Tibial nerve (tissue), 4 donors: ENCODE measurements around the gene CYGB. TPM values are rescaled to one million over a fixed set of nuclear protein-coding genes. Genes with fewer than 3 reads are reported as not detected.
A peak's percentile ranks its signal among the peaks of the same experiment; 100 is the strongest.

Source experiments
- DNase-seq, 2 donors: peaks; one replicate each; pipeline ENCODE4 v3.0.0-alpha.2; 2019; ENCODE audit warnings: low spot score in 2 of 2
- H3K27ac ChIP-seq, 4 donors: fragments of 200-600 bp; sonication (generic) in 3 of 4; one replicate each; pipeline ENCODE4 v1.5.1; 2017 to 2019; ENCODE audit warnings: mild to moderate bottlenecking in 1 of 4
- H3K27me3 ChIP-seq, 2 donors: fragments of 200-600 bp; sonication (generic) in 1 of 2; one replicate each; pipeline versions ENCODE4 v1.5.1 to v1.6.0; 2017 to 2019
- H3K36me3 ChIP-seq, 3 donors: fragments of 200-600 bp; sonication (generic); one replicate each; pipeline ENCODE4 v1.5.1; 2018 to 2019
- H3K4me1 ChIP-seq, 4 donors: fragments of 200-600 bp; sonication (generic) in 3 of 4; one replicate each; pipeline ENCODE4 v1.5.1; 2017 to 2019
- H3K4me3 ChIP-seq, 4 donors: fragments of 200-600 bp; sonication (generic) in 3 of 4; one replicate each; pipeline ENCODE4 v1.5.1; 2017 to 2019; ENCODE audit warnings: mild to moderate bottlenecking in 1 of 4, moderate library complexity in 1 of 4
- H3K9me3 ChIP-seq, 4 donors: fragments of 200-600 bp; sonication (generic) in 3 of 4; one replicate each; pipeline ENCODE4 v1.5.1; 2017 to 2019
- CTCF ChIP-seq, 5 experiments: fragments of 200-600 bp in 3 of 5; fragments of 450-650 bp in 2 of 5; sonication (generic) in 3 of 5; IDR thresholded peaks; one replicate each; pipeline ENCODE4 v1.5.1; 2016 to 2019; ENCODE audit warnings: antibody characterized with exemption in 5 of 5, mild to moderate bottlenecking in 3 of 5, moderate library complexity in 2 of 5
- EP300 ChIP-seq, 2 donors: sonication (generic); formaldehyde crosslinking; IDR thresholded peaks; one replicate each; pipeline ENCODE4 v1.6.1; 2017; ENCODE audit warnings: antibody characterized with exemption in 2 of 2, mild to moderate bottlenecking in 1 of 2
- POLR2A ChIP-seq, 2 donors: fragments of 450-650 bp; IDR thresholded peaks; one replicate each; pipeline ENCODE4 v1.6.1; 2017; ENCODE audit warnings: antibody characterized with exemption in 2 of 2, mild to moderate bottlenecking in 2 of 2, moderate library complexity in 2 of 2
- WGBS, 2 donors: methylation state at CpG; one replicate each; pipeline ENCODE4 v1.1.5; 2018; 5-methylcytosine and 5-hydroxymethylcytosine counted together
- total RNA-seq, 4 donors: library from RNA; depleted of rRNA; stranded (reverse); fragments of >200 nt; gene quantifications; one replicate each; pipeline ENCODE4 v1.1.0, GENCODE V29; 2016

Gene CYGB
- total RNA-seq, 4 donors from 2014 or later: 40.2 to 59.2 (median 48.8) TPM

DNA sequence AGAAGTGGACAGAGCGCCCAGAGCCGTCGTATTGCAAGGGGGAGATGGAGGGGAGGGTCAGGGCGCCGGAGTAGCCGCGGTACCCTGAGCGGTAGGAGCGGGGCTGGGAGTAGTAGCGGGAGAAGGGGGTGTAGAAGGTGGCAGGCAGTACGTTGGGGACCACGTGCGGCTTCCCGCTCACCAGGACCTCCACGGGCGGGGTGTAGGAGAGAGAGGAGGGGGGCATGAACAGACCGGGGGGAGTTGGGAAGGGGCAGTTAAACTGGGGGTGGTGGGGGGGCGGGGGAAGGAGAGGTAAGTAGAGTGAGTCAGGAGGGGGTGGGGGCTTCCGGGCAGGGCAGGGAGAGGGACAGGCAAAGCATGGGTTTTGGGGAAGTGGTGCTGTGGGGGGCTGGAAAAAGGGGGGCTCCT, 31.3 kb upstream of the CYGB start:
- DNase-seq: no peak
- Histone ChIP-seq H3K4me3 (no peak overlapping the region), H3K27me3 (no peaks in the 10 kb centered on the region), H3K36me3 (peaks cover 0 to 51% (median 4%) of the 10 kb centered on the region in 3 donors), H3K9me3 (no peaks in the 10 kb centered on the region), H3K27ac (peak overlapping the region; percentile 10 to 95 (median 48)), H3K4me1 (peaks cover 0 to 77% (median 42%) of the 10 kb centered on the region in 4 donors)
- no peak for TF ChIP-seq POLR2A (IDR thresholded peaks at IDR 0.05)
- no peak for TF ChIP-seq EP300 (IDR thresholded peaks at IDR 0.05)
- no peak for TF ChIP-seq CTCF (IDR thresholded peaks at IDR 0.05)
- WGBS, 2 donors: 35 to 37% methylated on average over 18 to 19 of the region's 19 CpGs

- H3K4me1 ChIP-seq: peaks cover 0 to 68% (median 38%) of the 10 kb centered on the region in 4 donors
- peak in 1 of 2 donors; percentile 46 for TF ChIP-seq EP300 (IDR thresholded peaks at IDR 0.05)
- TF ChIP-seq CTCF (IDR thresholded peaks at IDR 0.05): no peak
- no peaks in the 10 kb centered on the region for H3K27me3 ChIP-seq
- no peaks in the 10 kb centered on the region for H3K9me3 ChIP-seq
- WGBS, 2 donors: 43 to 55% methylated on average over 13 to 14 of the region's 14 CpGs
- DNase-seq: no peak
- H3K36me3 ChIP-seq: peaks cover 0 to 57% (median 4%) of the 10 kb centered on the region in 3 donors
- no peak overlapping the region for H3K4me3 ChIP-seq
- peak overlapping the region; percentile 10 to 95 (median 46) for H3K27ac ChIP-seq
Observed at GRCh38 chr17:76567634-76568432, 30.3 kb upstream of the CYGB start.

DNA sequence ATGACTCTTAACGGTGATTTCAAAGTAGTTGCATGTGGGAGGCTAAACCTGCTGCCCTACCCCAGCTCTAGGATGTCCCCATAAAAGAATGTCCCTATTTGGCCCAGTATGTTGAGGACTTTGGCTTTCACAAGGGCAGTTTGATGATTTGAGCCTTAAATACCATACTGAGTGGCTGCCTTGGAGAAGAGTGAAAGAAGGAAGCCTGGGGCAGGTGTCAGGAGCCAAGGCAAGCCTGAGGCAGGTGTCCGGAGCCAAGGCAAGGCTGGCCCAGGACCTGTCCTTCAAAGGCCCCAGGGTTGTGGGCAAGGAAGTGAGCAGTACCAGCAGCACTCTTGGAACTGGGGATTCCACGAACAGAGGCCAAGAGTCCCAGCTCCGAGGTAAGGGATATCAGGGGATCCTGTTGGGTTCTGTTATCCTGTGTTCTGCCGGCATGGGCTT, 29.5 kb upstream of the CYGB start:
- WGBS, 2 donors: 58 to 70% methylated on average over 2 to 3 of the region's 5 CpGs
- no peaks in the 10 kb centered on the region for H3K9me3 ChIP-seq
- TF ChIP-seq CTCF (IDR thresholded peaks at IDR 0.05) (no peak), POLR2A (IDR thresholded peaks at IDR 0.05) (no peak), EP300 (IDR thresholded peaks at IDR 0.05) (no peak)
- no peak for DNase-seq
- no peaks in the 10 kb centered on the region for H3K27me3 ChIP-seq
- no peak overlapping the region for H3K4me3 ChIP-seq
- H3K4me1 ChIP-seq: peaks cover 0 to 69% (median 36%) of the 10 kb centered on the region in 4 donors
- H3K27ac ChIP-seq: peak overlapping the region in 3 of 4 donors; percentile 15 to 95 (median 78)
- H3K36me3 ChIP-seq: peaks cover 0 to 53% (median 4%) of the 10 kb centered on the region in 3 donors

DNA sequence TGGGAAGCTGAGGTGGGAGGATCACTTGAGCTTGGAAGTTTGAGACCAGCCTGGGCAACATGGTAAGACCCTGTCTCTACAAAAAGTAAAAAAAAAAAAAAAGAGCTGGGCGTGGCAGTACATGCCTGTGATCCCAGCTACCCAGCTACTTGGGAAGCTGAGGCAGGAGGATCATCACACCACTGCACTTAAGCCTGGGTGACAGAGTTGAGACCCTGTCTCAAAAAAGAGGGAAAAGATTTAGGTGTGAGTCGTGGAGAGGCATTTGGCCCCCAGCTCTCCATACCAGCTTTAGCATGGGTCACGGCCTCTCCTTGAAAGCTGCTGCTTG, 29.1 kb upstream of the CYGB start:
- TF ChIP-seq CTCF (IDR thresholded peaks at IDR 0.05) (no peak), EP300 (IDR thresholded peaks at IDR 0.05) (no peak), POLR2A (IDR thresholded peaks at IDR 0.05) (no peak)
- 70 to 72% methylated on average over 3 of the region's 3 CpGs for WGBS, 2 donors
- peak overlapping the region in 2 of 4 donors; percentile 78 to 95 for H3K27ac ChIP-seq
- H3K4me3 ChIP-seq: no peak overlapping the region
- H3K4me1 ChIP-seq: peaks cover 0 to 69% (median 35%) of the 10 kb centered on the region in 4 donors
- no peaks in the 10 kb centered on the region for H3K27me3 ChIP-seq
- H3K36me3 ChIP-seq: peaks cover 0 to 53% (median 4%) of the 10 kb centered on the region in 3 donors
- DNase-seq: no peak
- H3K9me3 ChIP-seq: no peaks in the 10 kb centered on the region
